Glomerular endothelial cell (primary cell): ENCODE measurements around the gene EDNRA. TPM values are rescaled to one million over a fixed set of nuclear protein-coding genes. Genes with fewer than 3 reads are reported as not detected.

Experiments used
- DNase-seq: peaks from one replicate; pipeline ENCODE4 v3.0.0-alpha.2; 2011; ENCODE audit warnings: low read depth, low spot score; ENCODE audit errors: extremely low read depth
- total RNA-seq: library from RNA; depleted of rRNA; stranded (reverse); fragments of >200 nt; gene quantifications from 2 replicates; pipeline ENCODE4 v1.2.3, GENCODE V29; 2015

The EDNRA gene
- total RNA-seq, 1 donor from 2014 or later: 26.1 TPM

- no peak for DNase-seq
Observed at GRCh38 chr4:147535124-147535523, 54.2 kb downstream of the EDNRA start.

- no peak for DNase-seq
Observed at GRCh38 chr4:147538711-147539110, 57.8 kb downstream of the EDNRA start.

- no peak for DNase-seq
Observed at GRCh38 chr4:147539959-147540358, 59.1 kb downstream of the EDNRA start.

- DNase-seq: no peak
Observed at GRCh38 chr4:147542229-147542990, 61.5 kb downstream of the EDNRA start.

- DNase-seq: no peak
Observed at GRCh38 chr4:147543034-147543433, 62.1 kb downstream of the EDNRA start.

GRCh38 chr4:147546349-147546748, 65.5 kb downstream of the EDNRA start:
- DNase-seq: peak; percentile 25

GRCh38 chr4:147547314-147548056, 66.6 kb downstream of the EDNRA start:
- DNase-seq: no peak

- DNase-seq: no peak
Observed at GRCh38 chr4:147548256-147548655, 67.4 kb downstream of the EDNRA start.

GRCh38 chr4:147550626-147551246, 69.8 kb downstream of the EDNRA start:
- DNase-seq: no peak

GRCh38 chr4:147560625-147561024, 79.7 kb downstream of the EDNRA start:
- DNase-seq: no peak

GRCh38 chr4:147566762-147567161, 85.9 kb downstream of the EDNRA start:
- DNase-seq: no peak

- no peak for DNase-seq
Observed at GRCh38 chr4:147567276-147567675, 86.4 kb downstream of the EDNRA start.

- DNase-seq: no peak
Observed at GRCh38 chr4:147570616-147571015, 89.7 kb downstream of the EDNRA start.

GRCh38 chr4:147571036-147571770, 90.3 kb downstream of the EDNRA start:
- no peak for DNase-seq

- no peak for DNase-seq
Observed at GRCh38 chr4:147576084-147576483, 95.2 kb downstream of the EDNRA start.

GRCh38 chr4:147578051-147578476, 97.2 kb downstream of the EDNRA start:
- peak; percentile 92 for DNase-seq

- no peak for DNase-seq
Observed at GRCh38 chr4:147578593-147578992, 97.7 kb downstream of the EDNRA start.

- DNase-seq: no peak
Observed at GRCh38 chr4:147580396-147580795, 99.5 kb downstream of the EDNRA start.

GRCh38 chr4:147581606-147582350, 100.9 kb downstream of the EDNRA start:
- no peak for DNase-seq

- no peak for DNase-seq
Observed at GRCh38 chr4:147582386-147583060, 101.6 kb downstream of the EDNRA start.
